HL-60 (cell line): ENCODE measurements around the gene PHETA1.

Source experiments
- CTCF ChIP-seq: IDR thresholded peaks from one replicate; pipeline ENCODE4 v1.5.1; 2011; ENCODE audit warnings: low read length, control low read depth, inconsistent platforms; ENCODE audit not compliant: insufficient read depth
- GABPA ChIP-seq: IDR thresholded peaks from 2 replicates; pipeline ENCODE4 v1.6.1; 2012; ENCODE audit warnings: low read depth
- POLR2AphosphoS5 ChIP-seq: IDR thresholded peaks from 2 replicates; pipeline ENCODE4 v1.6.1; 2012; ENCODE audit warnings: low read depth
- REST ChIP-seq: IDR thresholded peaks from 2 replicates; pipeline ENCODE4 v1.6.1; 2012; ENCODE audit warnings: low read depth; ENCODE audit not compliant: insufficient replicate concordance
- SPI1 ChIP-seq: IDR thresholded peaks from 2 replicates; pipeline ENCODE4 v1.6.1; 2012; ENCODE audit warnings: low read depth, mild to moderate bottlenecking, borderline replicate concordance

GRCh38 chr12:111408116-111408440 lies 39.2 kb upstream of the PHETA1 start:
- TF ChIP-seq CTCF: no peak
- no peak for TF ChIP-seq GABPA
- no peak for TF ChIP-seq SPI1
- no peak for TF ChIP-seq REST
- TF ChIP-seq POLR2AphosphoS5: no peak
